ENCODE measurements around the gene VARS1. TPM values are rescaled to one million over a fixed set of nuclear protein-coding genes. Genes with fewer than 3 reads are reported as not detected.

The VARS1 gene
- total RNA-seq, 2 donors from 2014 or later: 38.5 to 49.9 TPM

- no peaks in the 10 kb centered on the region for H3K4me1 ChIP-seq (replicated peaks)
- DNase-seq (ENCODE audit: low spot score): no peak
- no peaks in the 10 kb centered on the region for H3K27me3 ChIP-seq (replicated peaks; ENCODE audit: insufficient read depth)
- intact Hi-C loops (cut with DNase I): no loop called here
- no peak overlapping the region for H3K27ac ChIP-seq
- H3K4me3 ChIP-seq: no peak overlapping the region
- TF ChIP-seq POLR2A (IDR thresholded peaks at IDR 0.05) (no peak), POLR2AphosphoS5 (IDR thresholded peaks at IDR 0.05) (no peak), CTCF (IDR thresholded peaks at IDR 0.05) (no peak)
- peaks cover 5 to 24% of the 10 kb centered on the region in 2 donors for H3K36me3 ChIP-seq
- no peaks in the 10 kb centered on the region for H3K9me3 ChIP-seq
- WGBS: 91% methylated on average over 15 of the region's 15 CpGs
Measured at GRCh38 chr6:31784098-31784925, 11.2 kb downstream of the VARS1 start.

GRCh38 chr6:31782126-31782855 is 13.3 kb downstream of the VARS1 start:
- no peak for DNase-seq (ENCODE audit: low spot score)
- H3K27me3 ChIP-seq (replicated peaks; ENCODE audit: insufficient read depth): no peaks in the 10 kb centered on the region
- H3K4me3 ChIP-seq: no peak overlapping the region
- 88% methylated on average over 30 of the region's 32 CpGs for WGBS
- peaks cover 5 to 24% of the 10 kb centered on the region in 2 donors for H3K36me3 ChIP-seq
- TF ChIP-seq POLR2A (IDR thresholded peaks at IDR 0.05) (no peak), CTCF (IDR thresholded peaks at IDR 0.05) (no peak)
- intact Hi-C loops (cut with DNase I): no loop called here
- H3K9me3 ChIP-seq: no peaks in the 10 kb centered on the region
- no peak overlapping the region for H3K27ac ChIP-seq
- no peaks in the 10 kb centered on the region for H3K4me1 ChIP-seq (replicated peaks)

- no peak overlapping the region for H3K27ac ChIP-seq
- intact Hi-C loops (cut with DNase I): no loop called here
- WGBS: 94% methylated on average over 23 of the region's 23 CpGs
- TF ChIP-seq POLR2AphosphoS5 (IDR thresholded peaks at IDR 0.05): no peak
- no peak for TF ChIP-seq POLR2A (IDR thresholded peaks at IDR 0.05)
- no peak for TF ChIP-seq CTCF (IDR thresholded peaks at IDR 0.05)
- no peak overlapping the region for H3K4me3 ChIP-seq
- H3K36me3 ChIP-seq: peaks cover 5 to 24% of the 10 kb centered on the region in 2 donors
- H3K27me3 ChIP-seq (replicated peaks; ENCODE audit: insufficient read depth): no peaks in the 10 kb centered on the region
- DNase-seq (ENCODE audit: low spot score): no peak
- H3K4me1 ChIP-seq (replicated peaks): no peaks in the 10 kb centered on the region
- H3K9me3 ChIP-seq: no peaks in the 10 kb centered on the region
Measured at GRCh38 chr6:31781244-31782125, 14.1 kb downstream of the VARS1 start.

GRCh38 chr6:31780507-31781243 is 14.9 kb downstream of the VARS1 start:
- Histone ChIP-seq H3K4me3 (no peak overlapping the region), H3K27me3 (replicated peaks; ENCODE audit: insufficient read depth) (no peaks in the 10 kb centered on the region), H3K36me3 (peaks cover 5 to 24% of the 10 kb centered on the region in 2 donors), H3K4me1 (replicated peaks) (no peaks in the 10 kb centered on the region), H3K27ac (no peak overlapping the region), H3K9me3 (no peaks in the 10 kb centered on the region)
- DNase-seq (ENCODE audit: low spot score): no peak
- intact Hi-C loops (cut with DNase I): no loop called here
- WGBS: 84% methylated on average over 20 of the region's 20 CpGs
- TF ChIP-seq POLR2AphosphoS5 (IDR thresholded peaks at IDR 0.05) (no peak), POLR2A (IDR thresholded peaks at IDR 0.05) (no peak), CTCF (IDR thresholded peaks at IDR 0.05) (no peak)

Data from prostate gland (tissue), 2 donors.